Measurements from ENCODE around the gene PNLIPRP2. TPM values are rescaled to one million over a fixed set of nuclear protein-coding genes. Genes with fewer than 3 reads are reported as not detected.

PNLIPRP2 gene
- total RNA-seq, 2 donors from 2014 or later = 455 to 2,069 TPM

GRCh38 chr10:116614796-116615195, 6.0 kb upstream of the PNLIPRP2 start:
- no peaks in the 10 kb centered on the region for H3K9me3 ChIP-seq
- H3K27me3 ChIP-seq = no peaks in the 10 kb centered on the region
- H3K4me1 ChIP-seq = peaks cover 68% of the 10 kb centered on the region
- peak overlapping the region; percentile 4 to 14 for H3K4me3 ChIP-seq
- no peaks in the 10 kb centered on the region for H3K36me3 ChIP-seq (replicated peaks in 1 of 2; ENCODE audit: insufficient read depth in 1 of 2, low read depth in 2 of 2)
- intact Hi-C loops (cut with DNase I) = no loop called here
- ATAC-seq (no peak), DNase-seq (peak in 1 of 4 donors; percentile 33)
- no peak for TF ChIP-seq CTCF (IDR thresholded peaks at IDR 0.05)
- no peak for TF ChIP-seq POLR2A (IDR thresholded peaks at IDR 0.05)
- 33% methylated on average over 2 of the region's 2 CpGs for WGBS, 2 donors
- peak overlapping the region; percentile 87 to 97 (median 88) for H3K27ac ChIP-seq

DNA sequence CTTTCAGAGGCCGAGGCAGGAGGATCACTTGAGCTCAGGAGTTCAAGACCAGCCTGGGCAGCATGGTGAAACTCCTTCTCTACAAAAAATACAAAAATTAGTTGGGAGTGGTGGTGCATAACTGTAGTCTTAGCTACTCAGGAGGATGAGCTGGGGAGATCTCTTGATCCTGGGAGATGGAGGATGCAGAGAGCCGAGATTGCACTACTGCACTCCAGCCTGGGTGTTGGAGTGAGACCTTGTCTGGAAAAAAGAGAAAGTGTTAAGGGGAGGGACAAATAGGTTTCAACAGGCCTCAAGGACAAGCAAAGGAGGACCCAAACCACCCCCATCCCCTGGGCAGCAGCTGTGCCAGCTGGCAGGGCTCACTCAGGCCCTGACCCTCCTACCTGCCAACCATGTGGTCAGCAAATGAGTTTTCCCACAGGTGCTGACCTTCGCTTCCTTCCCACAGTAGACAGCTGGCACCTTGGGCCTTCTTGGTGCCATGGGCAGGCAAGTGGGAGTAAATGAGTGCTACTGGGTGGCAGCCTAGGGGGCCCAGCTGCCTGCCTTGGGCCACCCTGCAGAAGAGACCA, 5.5 kb upstream of the PNLIPRP2 start:
- peak; percentile 95 to 97 (median 96) for DNase-seq
- no peaks in the 10 kb centered on the region for H3K36me3 ChIP-seq (replicated peaks in 1 of 2; ENCODE audit: insufficient read depth in 1 of 2, low read depth in 2 of 2)
- H3K4me3 ChIP-seq = peak overlapping the region; percentile 4 to 14
- 44 to 52% methylated on average over 3 of the region's 3 CpGs for WGBS, 2 donors
- ATAC-seq = peak; percentile 56
- intact Hi-C loops (cut with DNase I) = no loop called here
- peak overlapping the region; percentile 87 to 97 (median 88) for H3K27ac ChIP-seq
- H3K4me1 ChIP-seq = peaks cover 68% of the 10 kb centered on the region
- peak; percentile 49 to 92 (median 84) for TF ChIP-seq POLR2A (IDR thresholded peaks at IDR 0.05)
- no peak for TF ChIP-seq CTCF (IDR thresholded peaks at IDR 0.05)
- H3K9me3 ChIP-seq = no peaks in the 10 kb centered on the region
- H3K27me3 ChIP-seq = no peaks in the 10 kb centered on the region

- TF ChIP-seq CTCF (IDR thresholded peaks at IDR 0.05) (no peak), POLR2A (IDR thresholded peaks at IDR 0.05) (no peak)
Observed at GRCh38 chr10:116621476-116621875, 723 bp downstream of the PNLIPRP2 start.

DNA sequence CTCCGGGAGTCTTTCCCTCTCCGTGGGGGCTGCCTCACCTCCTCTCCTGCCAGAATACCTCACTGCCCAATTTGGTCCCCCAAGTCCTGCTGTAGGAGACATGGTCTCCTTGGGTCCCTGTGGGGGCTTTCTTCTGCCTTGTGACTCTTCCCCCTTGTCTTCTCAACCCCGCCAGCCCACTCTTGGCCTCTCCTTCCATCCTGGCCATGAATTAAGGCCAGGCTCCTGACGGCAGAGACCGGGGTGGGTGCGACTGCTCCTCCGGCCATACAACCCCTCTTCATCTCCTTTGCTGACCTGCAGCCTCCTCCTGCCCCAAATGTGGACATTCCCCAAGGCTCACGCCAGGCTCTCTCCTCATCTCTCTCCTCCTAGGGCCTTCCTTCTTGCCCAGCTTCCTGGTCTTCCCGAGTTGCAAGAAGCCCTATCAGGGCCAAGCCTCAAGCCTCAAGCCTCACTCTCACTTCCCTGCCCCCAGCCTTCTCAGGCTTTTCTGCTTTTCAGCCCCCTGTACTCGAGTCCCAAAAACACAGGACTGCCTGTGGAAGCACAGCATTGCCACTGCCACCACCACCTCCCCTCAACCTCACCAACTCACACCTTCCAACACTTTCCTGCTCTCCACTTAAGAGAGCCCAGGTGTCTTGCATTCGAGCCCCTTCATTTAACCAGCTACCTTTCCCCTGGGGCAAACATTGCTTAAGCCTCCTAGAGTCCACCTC, 1.3 kb downstream of the PNLIPRP2 start:
- Histone ChIP-seq H3K27ac (peak overlapping the region; percentile 85 to 97 (median 88)), H3K27me3 (no peaks in the 10 kb centered on the region), H3K4me3 (peak overlapping the region; percentile 64 to 68), H3K4me1 (peaks cover 51% of the 10 kb centered on the region), H3K9me3 (no peaks in the 10 kb centered on the region), H3K36me3 (replicated peaks in 1 of 2; ENCODE audit: insufficient read depth in 1 of 2, low read depth in 2 of 2) (no peaks in the 10 kb centered on the region)
- ATAC-seq = no peak
- WGBS, 2 donors = 31 to 41% methylated on average over 11 of the region's 11 CpGs
- TF ChIP-seq CTCF (IDR thresholded peaks at IDR 0.05) (peak in 1 of 7 experiments; percentile 21), POLR2A (IDR thresholded peaks at IDR 0.05) (peak; percentile 32 to 83 (median 77))
- peak; percentile 28 to 48 (median 38) for DNase-seq
- intact Hi-C loops (cut with DNase I) = no loop called here

More at GRCh38 chr10:116621476-116621875, 723 bp downstream of the PNLIPRP2 start:
- Histone ChIP-seq H3K4me1 (peaks cover 51% of the 10 kb centered on the region), H3K4me3 (peak overlapping the region; percentile 64 to 68), H3K9me3 (no peaks in the 10 kb centered on the region), H3K27ac (peak overlapping the region; percentile 85 to 97 (median 88)), H3K27me3 (no peaks in the 10 kb centered on the region), H3K36me3 (replicated peaks in 1 of 2; ENCODE audit: insufficient read depth in 1 of 2, low read depth in 2 of 2) (no peaks in the 10 kb centered on the region)
- 40 to 52% methylated on average over 7 to 8 of the region's 8 CpGs for WGBS, 2 donors
- intact Hi-C loops (cut with DNase I) = no loop called here
- peak in 3 of 4 donors; percentile 28 to 45 (median 43) for DNase-seq
- no peak for ATAC-seq

Data from body of pancreas (tissue), 4 donors.